Right atrium auricular region (tissue), 2 donors: ENCODE results near the gene UCP3. TPM values are rescaled to one million over a fixed set of nuclear protein-coding genes. Genes with fewer than 3 reads are reported as not detected.

ENCODE experiments used
- DNase-seq: peaks from one replicate; pipeline ENCODE4 v3.0.0-alpha.2; 2019; ENCODE audit warnings: low spot score
- H3K27ac ChIP-seq, 2 donors: fragments of 200-600 bp; sonication (generic); 1 replicate in 1 of 2; 2 replicates in 1 of 2; pipeline ENCODE4 v1.5.1; 2016 to 2019
- H3K27me3 ChIP-seq, 2 donors: fragments of 200-600 bp; sonication (generic); one replicate each; pipeline versions ENCODE4 v1.5.1 to v1.6.0; 2017 to 2019
- H3K36me3 ChIP-seq: fragments of 200-600 bp; sonication (generic); one replicate; pipeline ENCODE4 v1.5.1; 2016
- H3K4me1 ChIP-seq, 2 donors: fragments of 200-600 bp; sonication (generic); one replicate each; pipeline versions ENCODE4 v1.5.1 to v1.6.0; 2017 to 2019
- H3K4me3 ChIP-seq, 2 donors: fragments of 200-600 bp; sonication (generic); 1 replicate in 1 of 2; 2 replicates in 1 of 2; pipeline ENCODE4 v1.5.1; 2017 to 2019; ENCODE audit warnings: mild to moderate bottlenecking in 1 of 2, moderate library complexity in 1 of 2
- H3K9me3 ChIP-seq, 2 donors: fragments of 200-600 bp; sonication (generic); one replicate each; pipeline ENCODE4 v1.5.1; 2019
- CTCF ChIP-seq, 2 donors: fragments of 200-600 bp; sonication (generic); IDR thresholded peaks; one replicate each; pipeline ENCODE4 v1.5.1; 2019; ENCODE audit warnings: antibody characterized with exemption in 2 of 2
- total RNA-seq, 2 donors: library from RNA; depleted of rRNA; stranded (reverse); fragments of >200 nt; gene quantifications; one replicate each; pipeline ENCODE4 v1.1.0, GENCODE V29; 2016

The UCP3 gene
- total RNA-seq, 2 donors from 2014 or later, result 0.37 to 1.1 TPM

DNA sequence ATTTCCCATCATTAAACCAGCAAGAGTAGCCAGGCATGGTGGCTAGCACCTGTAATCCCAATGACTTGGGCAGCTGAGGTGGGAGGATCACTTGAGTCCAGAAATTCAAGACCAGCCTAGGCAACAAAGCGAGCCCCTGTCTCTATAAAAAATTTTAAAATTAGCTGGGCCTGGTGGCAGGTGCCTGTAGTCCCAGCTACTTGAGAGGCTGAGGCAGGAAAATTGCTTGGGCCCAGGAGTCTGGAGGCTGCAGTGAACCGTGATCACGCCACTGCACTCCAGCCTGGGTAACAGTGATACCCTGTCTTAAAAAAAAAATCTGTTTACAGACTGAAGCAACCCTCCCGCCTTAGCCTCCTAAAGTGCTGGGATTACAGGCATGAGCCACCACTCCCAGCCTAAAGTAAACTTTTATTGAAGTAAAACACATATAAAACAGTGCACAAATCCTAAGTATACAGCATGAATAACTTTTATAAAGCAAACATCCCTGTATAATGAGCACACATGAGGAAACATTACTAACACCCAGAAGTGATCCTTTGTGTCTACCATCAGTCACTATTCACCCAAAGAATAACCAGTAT is 12.6 kb downstream of the UCP3 start:
- H3K4me1 ChIP-seq, result no peaks in the 10 kb centered on the region
- no peak overlapping the region for H3K4me3 ChIP-seq
- H3K36me3 ChIP-seq, result no peaks in the 10 kb centered on the region
- TF ChIP-seq CTCF (IDR thresholded peaks at IDR 0.05), result no peak
- no peaks in the 10 kb centered on the region for H3K9me3 ChIP-seq
- no peaks in the 10 kb centered on the region for H3K27me3 ChIP-seq
- no peak overlapping the region for H3K27ac ChIP-seq
- DNase-seq, result no peak

GRCh38 chr11:73995731-73996130 is 13.2 kb downstream of the UCP3 start:
- H3K4me3 ChIP-seq, result no peak overlapping the region
- TF ChIP-seq CTCF (IDR thresholded peaks at IDR 0.05), result no peak
- no peak for DNase-seq
- no peaks in the 10 kb centered on the region for H3K27me3 ChIP-seq
- no peaks in the 10 kb centered on the region for H3K4me1 ChIP-seq
- H3K36me3 ChIP-seq, result no peaks in the 10 kb centered on the region
- no peaks in the 10 kb centered on the region for H3K9me3 ChIP-seq
- no peak overlapping the region for H3K27ac ChIP-seq

DNA sequence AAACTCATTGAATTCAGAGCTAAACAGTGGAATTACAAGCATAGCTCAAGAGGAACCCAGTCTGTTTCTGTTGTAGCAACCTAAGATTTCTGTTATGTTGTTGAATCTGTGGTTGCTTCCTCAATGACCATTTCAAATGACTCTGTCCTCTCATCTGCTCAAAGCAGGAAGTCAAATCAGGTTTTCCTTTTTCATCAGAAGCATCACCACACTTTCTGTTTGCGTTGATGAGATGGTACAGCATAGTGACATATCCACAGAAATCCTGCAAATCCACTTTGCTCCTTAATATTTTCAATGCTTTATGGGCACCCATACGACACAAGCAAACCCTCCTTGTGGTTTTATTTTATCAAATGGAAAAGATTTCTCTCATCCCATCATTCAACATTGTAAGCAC is 13.6 kb downstream of the UCP3 start:
- no peak for DNase-seq
- no peak for TF ChIP-seq CTCF (IDR thresholded peaks at IDR 0.05)
- Histone ChIP-seq H3K36me3 (no peaks in the 10 kb centered on the region), H3K4me3 (no peak overlapping the region), H3K27ac (no peak overlapping the region), H3K4me1 (no peaks in the 10 kb centered on the region), H3K9me3 (no peaks in the 10 kb centered on the region), H3K27me3 (no peaks in the 10 kb centered on the region)

DNA sequence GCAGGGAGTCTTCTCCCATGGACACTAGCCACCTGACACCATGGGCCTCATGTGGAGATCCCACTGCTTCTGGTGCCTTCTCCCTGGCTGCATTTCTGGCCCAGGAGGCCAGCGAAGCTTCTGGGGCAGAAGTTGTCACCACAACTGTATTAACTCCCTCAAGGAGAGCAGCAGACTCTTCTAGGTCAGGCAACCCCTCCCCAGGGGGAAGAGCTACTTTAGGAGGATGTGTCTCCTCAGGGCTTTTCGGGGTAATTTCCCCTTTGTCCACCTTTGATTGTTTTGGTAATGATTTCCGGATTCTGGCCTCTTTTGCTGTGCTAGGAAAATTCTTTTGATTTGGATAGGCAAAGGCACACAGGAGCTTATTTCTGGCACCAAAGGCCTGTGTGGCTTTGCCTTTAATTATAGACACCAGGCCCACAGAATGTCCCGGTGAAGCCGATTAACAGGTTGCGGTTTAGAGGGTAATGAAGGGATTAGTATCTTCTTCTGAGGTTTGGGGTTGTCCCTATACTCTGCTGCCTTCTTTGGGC is 17.3 kb downstream of the UCP3 start:
- Histone ChIP-seq H3K4me3 (no peak overlapping the region), H3K4me1 (no peaks in the 10 kb centered on the region), H3K36me3 (no peaks in the 10 kb centered on the region), H3K27me3 (no peaks in the 10 kb centered on the region), H3K27ac (no peak overlapping the region), H3K9me3 (no peaks in the 10 kb centered on the region)
- no peak for TF ChIP-seq CTCF (IDR thresholded peaks at IDR 0.05)
- no peak for DNase-seq

GRCh38 chr11:73990730-73991129 is 18.2 kb downstream of the UCP3 start:
- no peaks in the 10 kb centered on the region for H3K9me3 ChIP-seq
- TF ChIP-seq CTCF (IDR thresholded peaks at IDR 0.05), result no peak

DNA sequence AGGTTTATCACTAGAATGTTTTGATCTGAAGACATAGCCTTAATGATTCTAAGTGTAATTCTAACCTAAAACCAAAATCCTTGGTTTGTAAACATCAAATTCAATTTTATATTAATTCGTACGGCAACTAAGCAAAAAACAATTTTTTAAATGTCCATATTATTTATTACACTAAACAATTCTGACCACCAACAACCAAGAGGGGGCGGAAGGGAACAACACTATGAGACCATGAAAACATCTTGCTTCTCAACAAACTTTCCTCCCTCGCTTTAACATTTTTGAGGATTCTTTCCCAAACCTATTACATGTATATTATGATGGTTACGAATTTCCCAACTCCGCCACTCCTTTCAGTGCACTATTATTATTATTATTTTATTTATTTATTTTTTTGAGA is 19.7 kb downstream of the UCP3 start:
- H3K27me3 ChIP-seq, result no peaks in the 10 kb centered on the region
- H3K4me1 ChIP-seq, result no peaks in the 10 kb centered on the region
- no peak for TF ChIP-seq CTCF (IDR thresholded peaks at IDR 0.05)
- H3K4me3 ChIP-seq, result no peak overlapping the region
- no peaks in the 10 kb centered on the region for H3K9me3 ChIP-seq
- H3K27ac ChIP-seq, result no peak overlapping the region
- DNase-seq, result no peak
- no peaks in the 10 kb centered on the region for H3K36me3 ChIP-seq

More at GRCh38 chr11:73990730-73991129, 18.2 kb downstream of the UCP3 start:
- Histone ChIP-seq H3K4me3 (no peak overlapping the region), H3K27me3 (no peaks in the 10 kb centered on the region), H3K4me1 (no peaks in the 10 kb centered on the region), H3K36me3 (no peaks in the 10 kb centered on the region), H3K27ac (no peak overlapping the region)
- no peak for DNase-seq
